ENCODE results near the gene GPR12.

Gene GPR12

GRCh38 chr13:26784704-26785639, 24.4 kb upstream of the GPR12 start:
- no peak overlapping the region for H3K27ac ChIP-seq
- TF ChIP-seq ZFX (IDR thresholded peaks at IDR 0.05; ENCODE audit: borderline replicate concordance) (no peak), CTCF (IDR thresholded peaks at IDR 0.05) (no peak)

GRCh38 chr13:26780411-26780810, 19.8 kb upstream of the GPR12 start:
- TF ChIP-seq CTCF (IDR thresholded peaks at IDR 0.05), result no peak
- no peak overlapping the region for H3K27ac ChIP-seq

- H3K27ac ChIP-seq, result no peak overlapping the region
- TF ChIP-seq CTCF (IDR thresholded peaks at IDR 0.05) (no peak), ZFX (IDR thresholded peaks at IDR 0.05; ENCODE audit: borderline replicate concordance) (no peak)
These were observed 18.7 kb upstream of the GPR12 start for GRCh38 chr13:26779321-26779720.

- TF ChIP-seq ZFX (IDR thresholded peaks at IDR 0.05; ENCODE audit: borderline replicate concordance) (no peak), CTCF (IDR thresholded peaks at IDR 0.05) (no peak)
- H3K27ac ChIP-seq, result no peak overlapping the region
These were observed 11.9 kb upstream of the GPR12 start for GRCh38 chr13:26772531-26772930.

GRCh38 chr13:26771796-26772195, 11.2 kb upstream of the GPR12 start:
- no peak for TF ChIP-seq ZFX (IDR thresholded peaks at IDR 0.05; ENCODE audit: borderline replicate concordance)
- no peak for TF ChIP-seq CTCF (IDR thresholded peaks at IDR 0.05)
- H3K27ac ChIP-seq, result no peak overlapping the region

- TF ChIP-seq ZFX (IDR thresholded peaks at IDR 0.05; ENCODE audit: borderline replicate concordance) (no peak), CTCF (IDR thresholded peaks at IDR 0.05) (no peak)
- H3K27ac ChIP-seq, result no peak overlapping the region
These were observed 2.3 kb upstream of the GPR12 start for GRCh38 chr13:26762745-26763345.

All from 22Rv1 (cell line).